ENCODE results near the gene ELAVL1.
A peak's percentile ranks its signal among the peaks of the same experiment; 100 is the strongest.
"Not testable (repeated sequence)": the region's sequence is repeated elsewhere in the genome, so short reads cannot be mapped to it uniquely, and the experiment has no call there.

The ELAVL1 gene

GRCh38 chr19:7968008-7968795, 37.2 kb downstream of the ELAVL1 start:
- no peak for DNase-seq

- no peak for DNase-seq
Observed at GRCh38 chr19:7965921-7966665, 39.3 kb downstream of the ELAVL1 start.

DNA sequence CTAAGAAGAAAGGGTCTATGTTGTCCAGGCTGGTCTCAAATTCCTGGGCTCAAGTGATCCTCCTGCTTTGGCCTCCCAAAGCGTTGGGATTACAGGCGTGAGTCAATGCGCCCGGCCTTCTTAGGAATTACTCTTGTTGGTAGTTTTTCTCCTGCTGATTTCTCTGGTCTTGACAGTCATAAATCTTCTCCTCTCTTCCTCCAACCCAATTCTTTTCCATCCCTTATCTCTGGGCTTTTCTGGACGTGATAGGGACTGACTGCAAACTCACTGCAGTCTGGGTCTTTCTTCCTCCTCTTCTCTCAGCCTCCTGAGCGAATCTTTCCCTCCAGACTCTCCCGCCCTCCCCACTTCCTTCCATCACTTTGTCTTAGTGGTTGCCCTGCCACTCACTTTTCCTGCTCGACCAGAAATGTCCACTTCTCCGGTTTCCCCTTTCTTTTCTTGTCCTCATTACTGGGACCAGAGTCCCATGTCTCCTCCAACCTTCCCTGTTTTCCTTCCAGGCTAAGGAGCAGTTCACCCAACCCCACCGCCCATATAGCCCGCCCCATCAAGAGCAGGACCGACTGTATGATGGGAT, 40.1 kb downstream of the ELAVL1 start:
- no peak for DNase-seq

DNA sequence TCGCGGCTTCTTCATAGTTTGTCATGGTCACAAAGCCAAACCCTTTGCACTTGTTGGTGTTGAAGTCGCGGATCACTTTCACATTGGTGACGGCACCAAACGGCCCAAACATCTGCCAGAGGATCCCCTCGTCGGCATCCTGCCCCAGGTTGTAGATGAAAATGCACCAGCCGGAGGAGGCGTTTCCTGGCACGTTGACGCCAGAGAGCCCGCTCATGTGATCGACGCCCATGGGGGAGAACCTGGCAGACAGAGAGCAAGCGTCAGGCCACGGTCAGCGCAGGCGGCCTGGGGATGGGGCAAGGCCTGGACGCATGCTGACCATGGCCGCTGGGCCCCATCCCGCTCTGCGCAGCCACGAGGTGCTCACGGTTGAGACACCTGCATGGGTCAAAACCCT, 41.9 kb downstream of the ELAVL1 start:
- DNase-seq = no peak

GRCh38 chr19:7962644-7963268, 42.7 kb downstream of the ELAVL1 start:
- no peak for DNase-seq

GRCh38 chr19:7961920-7962626, 43.4 kb downstream of the ELAVL1 start:
- no peak for DNase-seq

DNA sequence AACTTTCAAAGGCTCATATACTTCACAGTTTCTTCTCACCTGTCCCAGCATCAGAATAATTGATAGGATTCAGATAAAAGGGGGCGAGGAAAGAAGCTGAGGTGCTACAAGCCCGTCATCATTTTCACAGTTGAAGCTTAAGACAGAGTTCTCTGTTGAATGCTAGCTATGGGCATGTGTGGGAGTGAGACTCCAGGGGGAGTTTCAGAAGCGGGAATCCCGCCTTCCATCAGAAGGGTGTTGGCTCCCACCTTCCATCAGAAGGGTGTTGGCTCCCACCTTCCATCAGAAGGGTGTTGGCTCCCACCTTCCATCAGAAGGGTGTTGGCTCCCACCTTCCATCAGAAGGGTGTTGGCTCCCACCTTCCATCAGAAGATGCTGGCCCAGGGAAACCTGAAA, 44.4 kb downstream of the ELAVL1 start:
- not testable (repeated sequence) for DNase-seq

DNA sequence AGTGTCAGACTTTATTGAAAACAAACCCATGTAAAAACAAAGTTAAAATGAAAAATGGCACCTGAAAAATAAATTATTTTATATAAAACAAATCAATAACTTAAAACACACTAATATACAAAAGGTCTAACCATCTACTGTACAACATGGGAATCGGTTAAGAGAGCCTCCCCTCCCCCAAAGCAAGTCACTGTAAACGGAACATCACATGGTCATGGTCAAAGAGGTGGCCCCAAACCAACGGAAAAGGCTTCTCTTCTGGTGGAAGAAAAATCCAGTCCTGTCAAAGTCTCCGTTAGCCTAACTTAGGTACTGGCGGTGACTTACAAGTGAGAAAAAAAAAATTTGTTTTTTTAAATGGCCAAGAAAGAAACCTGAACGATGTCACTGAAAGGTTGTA, 46.2 kb downstream of the ELAVL1 start:
- DNase-seq = no peak

DNA sequence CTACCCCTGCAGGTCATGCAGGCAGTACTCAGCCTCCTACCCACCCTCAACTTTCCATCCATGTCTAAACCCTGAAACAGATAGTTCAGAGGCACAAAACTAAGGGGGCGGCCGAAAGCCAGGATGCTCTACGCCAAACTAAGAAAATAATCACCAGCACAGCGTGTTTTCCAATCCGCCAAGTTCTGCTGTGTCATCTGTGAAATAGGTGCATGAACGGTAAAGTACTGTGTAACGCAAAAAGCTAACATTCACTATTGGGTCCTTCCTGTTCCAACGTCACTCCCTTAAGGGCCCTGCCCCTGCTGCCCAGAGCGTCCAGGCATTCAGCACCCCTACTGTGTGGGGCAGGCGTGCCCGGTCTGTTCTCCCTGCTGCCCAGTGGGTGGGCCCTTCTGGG, 49.7 kb downstream of the ELAVL1 start:
- no peak for DNase-seq

DNA sequence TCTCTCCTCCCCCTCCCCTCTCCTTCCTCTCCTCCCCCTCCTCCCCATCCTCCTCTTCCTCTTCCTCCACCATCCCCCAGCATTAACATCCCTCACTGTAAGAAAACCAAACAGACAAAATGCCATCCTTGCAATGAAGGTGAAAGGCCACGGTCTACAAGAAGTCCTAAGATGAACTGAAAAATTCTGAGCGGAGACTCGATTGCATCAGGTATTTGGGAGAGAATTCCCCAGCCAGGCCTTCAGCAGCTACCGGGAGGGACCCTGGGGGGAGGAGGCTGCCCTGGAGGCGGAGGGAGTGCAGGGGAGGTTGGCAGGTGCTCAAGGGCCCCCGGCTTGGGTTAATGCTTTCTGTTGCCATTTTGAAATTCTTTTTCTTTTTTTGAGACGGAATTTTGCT, 51.9 kb downstream of the ELAVL1 start:
- no peak for DNase-seq

- no peak for DNase-seq
Observed at GRCh38 chr19:7953060-7953459, 52.4 kb downstream of the ELAVL1 start.

DNA sequence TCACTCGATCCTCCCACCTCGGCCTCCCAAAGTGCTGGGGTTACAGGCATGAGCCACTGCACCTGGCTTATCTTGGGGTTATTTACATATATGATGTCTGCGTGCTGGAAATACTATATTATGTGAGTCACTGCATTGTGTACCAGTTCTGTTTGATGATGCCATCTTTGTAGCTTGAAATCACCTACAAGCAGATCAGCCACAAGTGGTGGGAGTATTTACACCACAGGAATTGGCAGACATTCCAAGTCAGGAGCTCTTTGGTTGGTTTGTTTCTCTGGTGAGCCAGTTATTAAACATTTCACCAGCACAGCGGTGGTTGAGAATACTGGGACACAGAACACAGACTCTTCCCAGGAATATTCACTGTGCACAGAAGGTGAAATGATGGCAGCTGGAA, 57.5 kb downstream of the ELAVL1 start:
- no peak for DNase-seq

- DNase-seq = peak; percentile 90
Observed at GRCh38 chr19:7944177-7944761, 61.2 kb downstream of the ELAVL1 start.

DNA sequence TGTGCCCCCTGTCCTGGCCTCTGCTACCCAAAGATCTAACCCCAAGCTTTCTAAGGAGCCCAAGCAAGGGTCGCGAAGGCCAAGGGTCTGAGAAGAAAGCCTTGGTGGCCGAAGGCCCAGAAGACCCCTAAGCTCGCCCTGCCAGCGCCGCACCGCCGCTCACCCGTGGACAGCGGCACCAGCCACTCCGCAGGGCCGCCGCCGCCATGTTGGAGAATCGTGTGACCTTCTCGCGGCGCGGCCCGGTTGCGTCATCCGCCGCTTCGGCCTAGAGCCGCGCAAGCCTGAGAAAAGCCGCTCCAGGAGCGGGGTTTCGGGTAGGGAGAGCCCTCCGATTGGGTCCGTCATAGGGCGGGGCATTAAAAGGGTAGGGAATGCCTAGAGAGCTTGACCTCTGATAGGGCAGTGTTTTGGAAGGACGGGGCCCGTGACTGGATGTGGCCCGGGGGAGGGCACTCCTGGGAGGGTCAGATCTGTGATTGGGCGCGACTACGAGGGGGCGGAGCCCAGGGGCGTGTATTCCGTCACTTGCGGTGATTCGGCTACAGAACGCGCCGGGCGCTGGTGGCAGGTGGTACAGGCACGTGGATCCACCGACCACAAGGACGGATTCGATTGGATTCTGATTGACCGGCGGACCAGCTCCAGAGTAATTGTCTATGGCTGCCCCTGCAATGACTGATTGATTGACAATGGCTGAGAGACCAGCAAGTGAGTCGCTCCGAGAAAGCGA, 61.8 kb downstream of the ELAVL1 start, which contains the start of gene TIMM44:
TIMM44 (minus strand) TSS at position 223 of the 733 bp plus-strand sequence; CDS start at position 208, 15 bp downstream.
- DNase-seq = peak; percentile 99

- DNase-seq = no peak
Observed at GRCh38 chr19:7942981-7943443, 62.4 kb downstream of the ELAVL1 start.

GRCh38 chr19:7941895-7942596, 63.4 kb downstream of the ELAVL1 start:
- no peak for DNase-seq

DNA sequence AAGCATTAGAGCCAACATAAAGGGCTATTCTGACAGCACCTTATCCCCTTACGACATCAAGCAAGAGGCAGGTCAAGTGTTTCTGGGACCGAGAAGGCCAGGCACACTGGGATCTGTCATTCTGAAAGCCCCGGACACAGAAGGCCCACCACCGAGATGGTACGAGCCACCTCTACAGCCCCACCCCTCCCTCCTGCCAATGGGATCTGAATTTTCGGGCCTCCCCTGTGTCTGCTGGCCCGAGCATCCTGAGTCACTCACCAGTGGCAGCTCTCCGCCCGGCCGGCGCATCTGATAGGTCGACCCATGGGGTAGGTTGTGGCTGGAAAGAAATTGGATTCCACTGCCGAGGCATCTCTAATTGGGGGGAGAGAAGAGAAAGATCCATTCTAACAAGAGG, 64.6 kb downstream of the ELAVL1 start:
- DNase-seq = no peak

GRCh38 chr19:7934766-7935165, 70.7 kb downstream of the ELAVL1 start:
- DNase-seq = no peak

DNA sequence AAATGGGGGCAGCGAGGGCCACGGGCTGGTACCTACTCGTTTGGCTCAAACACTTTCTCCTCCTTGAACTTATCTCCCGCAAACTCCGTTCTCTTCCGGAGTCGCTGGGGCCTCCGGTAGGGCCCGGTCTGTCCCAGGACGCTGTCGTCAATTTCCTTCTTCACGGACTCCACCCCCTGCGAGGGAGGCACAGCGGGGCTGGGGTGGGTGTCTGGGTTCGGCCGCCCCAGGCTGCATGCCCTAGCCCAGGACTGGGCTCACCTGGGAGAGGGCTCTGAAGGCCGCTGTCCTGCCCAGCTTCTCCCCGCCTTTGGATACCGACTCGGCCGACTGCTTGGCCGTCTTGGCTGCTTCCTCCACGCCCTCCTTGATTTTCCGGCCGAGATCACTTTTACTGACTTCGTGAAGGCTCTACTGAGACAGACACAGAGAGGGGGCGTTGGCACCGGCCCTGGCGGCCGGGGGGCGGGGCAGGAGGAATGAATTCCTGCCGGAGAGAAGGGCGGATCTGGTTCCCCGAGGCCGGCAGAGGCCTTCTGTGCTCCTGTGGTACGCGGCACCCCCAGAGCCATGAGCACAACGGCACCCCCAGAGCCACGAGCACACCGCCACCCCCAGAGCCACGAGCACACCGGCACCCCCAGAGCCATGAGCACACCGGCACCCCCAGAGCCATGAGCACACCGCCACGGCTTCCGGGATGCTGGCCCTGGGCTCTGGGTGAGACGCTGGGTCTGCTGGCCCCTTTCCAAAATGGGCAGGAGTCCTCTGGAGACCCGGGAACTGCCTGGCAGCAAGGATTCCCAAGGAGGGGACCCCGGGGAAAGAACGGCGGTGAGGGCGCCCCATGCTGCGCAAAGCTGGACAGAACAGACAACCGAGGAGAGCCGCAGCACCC, 71.4 kb downstream of the ELAVL1 start:
- DNase-seq = no peak

GRCh38 chr19:7933411-7933810, 72.0 kb downstream of the ELAVL1 start:
- no peak for DNase-seq

Data from stimulated activated CD4-positive, alpha-beta T cell treated with anti-CD3 and anti-CD28 coated beads, Interleukin-4, amount 100 ng/mL, for 24 hours (primary cell).